ENCODE results near the gene PAH. TPM values are rescaled to one million over a fixed set of nuclear protein-coding genes. Genes with fewer than 3 reads are reported as not detected.

The PAH gene
- total and polyA plus RNA-seq, 2 donors from 2014 or later: 8.7 to 193 TPM

- Histone ChIP-seq H3K4me1 (ENCODE audit: control insufficient read depth in 2 of 3, insufficient read depth in 2 of 3, low read depth in 1 of 3, low read length in 3 of 3) (peaks cover 0 to 7% (median 0%) of the 10 kb centered on the region in 3 donors), H3K27ac (ENCODE audit: low read depth in 2 of 2, low read length in 2 of 2) (no peak overlapping the region), H3K9me3 (ENCODE audit: control insufficient read depth in 2 of 3, insufficient read depth in 1 of 3, low read length in 3 of 3) (peaks cover 0 to 10% (median 7%) of the 10 kb centered on the region in 3 donors), H3K4me3 (ENCODE audit: low read length in 3 of 3) (no peak overlapping the region), H3K27me3 (ENCODE audit: control insufficient read depth, insufficient read depth, low read length) (peaks cover 76% of the 10 kb centered on the region), H3K9ac (ENCODE audit: low read length in 3 of 3) (no peak overlapping the region), H3K36me3 (ENCODE audit: control insufficient read depth in 2 of 3, insufficient read depth in 3 of 3, low read length in 3 of 3) (no peaks in the 10 kb centered on the region)
- intact Hi-C loops (cut with DNase I): no loop called here
- peak in 1 of 5 donors; percentile 15 for DNase-seq
- no peak for TF ChIP-seq CTCF (IDR thresholded peaks at IDR 0.05; ENCODE audit: borderline replicate concordance, extremely low read depth, insufficient read depth)
- FAIRE-seq: no peak
Measured at GRCh38 chr12:102960766-102961465, 43.9 kb upstream of the PAH start.

GRCh38 chr12:102959391-102959790 lies 42.3 kb upstream of the PAH start:
- intact Hi-C loops (cut with DNase I): loop anchor here (10.0 kb wide), 1 partner anchor 585 kb away; no protein-coding TSS in a partner anchor
- no peak overlapping the region for H3K4me3 ChIP-seq (ENCODE audit: low read length in 3 of 3)
- H3K4me1 ChIP-seq (ENCODE audit: control insufficient read depth in 2 of 3, insufficient read depth in 2 of 3, low read depth in 1 of 3, low read length in 3 of 3): peaks cover 0 to 5% (median 0%) of the 10 kb centered on the region in 3 donors
- H3K36me3 ChIP-seq (ENCODE audit: control insufficient read depth in 2 of 3, insufficient read depth in 3 of 3, low read length in 3 of 3): no peaks in the 10 kb centered on the region
- H3K9ac ChIP-seq (ENCODE audit: low read length in 3 of 3): no peak overlapping the region
- no peak for FAIRE-seq
- TF ChIP-seq CTCF (IDR thresholded peaks at IDR 0.05; ENCODE audit: borderline replicate concordance, extremely low read depth, insufficient read depth): no peak
- no peak overlapping the region for H3K27ac ChIP-seq (ENCODE audit: low read depth in 2 of 2, low read length in 2 of 2)
- H3K27me3 ChIP-seq (ENCODE audit: control insufficient read depth, insufficient read depth, low read length): peaks cover 77% of the 10 kb centered on the region
- peaks cover 0 to 10% (median 7%) of the 10 kb centered on the region in 3 donors for H3K9me3 ChIP-seq (ENCODE audit: control insufficient read depth in 2 of 3, insufficient read depth in 1 of 3, low read length in 3 of 3)
- no peak for DNase-seq

- intact Hi-C loops (cut with DNase I): loop anchor here (10.0 kb wide), 1 partner anchor 586 kb away; no protein-coding TSS in a partner anchor
- no peak for TF ChIP-seq CTCF (IDR thresholded peaks at IDR 0.05; ENCODE audit: borderline replicate concordance, extremely low read depth, insufficient read depth)
- Histone ChIP-seq H3K9ac (ENCODE audit: low read length in 3 of 3) (no peak overlapping the region), H3K36me3 (ENCODE audit: control insufficient read depth in 2 of 3, insufficient read depth in 3 of 3, low read length in 3 of 3) (no peaks in the 10 kb centered on the region), H3K4me1 (ENCODE audit: control insufficient read depth in 2 of 3, insufficient read depth in 2 of 3, low read depth in 1 of 3, low read length in 3 of 3) (peaks cover 0 to 5% (median 0%) of the 10 kb centered on the region in 3 donors), H3K27me3 (ENCODE audit: control insufficient read depth, insufficient read depth, low read length) (peaks cover 77% of the 10 kb centered on the region), H3K27ac (ENCODE audit: low read depth in 2 of 2, low read length in 2 of 2) (no peak overlapping the region), H3K9me3 (ENCODE audit: control insufficient read depth in 2 of 3, insufficient read depth in 1 of 3, low read length in 3 of 3) (peaks cover 0 to 8% (median 6%) of the 10 kb centered on the region in 3 donors), H3K4me3 (ENCODE audit: low read length in 3 of 3) (no peak overlapping the region)
- DNase-seq: no peak
- no peak for FAIRE-seq
Measured at GRCh38 chr12:102958830-102959176, 41.8 kb upstream of the PAH start.
